GM18907 (cell line): ENCODE results near the gene SLC17A5.
"Not testable (repeated sequence)": the region's sequence is repeated elsewhere in the genome, so short reads cannot be mapped to it uniquely, and the experiment has no call there.

Experiments used
- ATAC-seq: cut with Tn5 transposase; IDR thresholded peaks from one replicate; pipeline ENCODE4 v1.9.1; 2021; ENCODE audit warnings: mild to moderate bottlenecking, moderate library complexity; ENCODE audit not compliant: unreplicated experiment

SLC17A5 gene

DNA sequence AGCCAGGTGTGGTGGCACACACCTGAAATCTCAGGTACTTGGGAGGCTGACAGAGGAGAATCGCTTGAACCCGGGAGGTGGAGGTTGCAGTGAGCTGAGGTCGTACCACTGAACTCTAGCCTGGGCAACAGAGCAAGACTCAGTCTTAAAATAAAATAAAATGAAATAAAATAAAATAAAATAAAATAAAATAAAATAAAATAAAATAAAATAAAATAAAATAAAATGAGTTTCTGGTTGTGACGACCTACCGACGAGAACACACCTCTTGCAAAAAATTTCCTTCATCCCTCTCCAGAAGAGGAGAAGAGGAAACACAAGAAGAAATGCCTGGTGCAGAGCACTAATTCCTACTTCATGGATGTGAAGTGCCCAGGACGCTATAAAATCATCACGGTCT, 35.7 kb downstream of the SLC17A5 start:
- ATAC-seq = not testable (repeated sequence)

DNA sequence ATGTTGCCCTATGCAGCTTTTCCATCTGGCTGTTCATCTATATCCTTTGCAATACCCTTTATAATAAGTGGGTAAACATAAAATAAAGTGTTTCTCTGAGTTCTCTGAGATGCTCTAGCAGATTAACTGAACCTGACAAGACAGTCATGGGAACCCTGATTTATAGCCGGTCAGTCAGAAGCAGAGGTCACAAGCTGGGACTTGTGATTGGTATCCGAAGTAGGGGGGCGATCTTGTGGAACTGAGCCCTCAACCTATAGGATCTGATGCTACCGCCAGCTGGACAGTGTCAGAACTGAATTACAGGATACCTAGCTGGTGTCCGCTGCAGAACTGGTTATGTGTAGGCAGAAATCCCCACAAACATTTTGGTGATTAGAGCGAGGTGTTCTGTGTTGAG, 39.0 kb downstream of the SLC17A5 start:
- no peak for ATAC-seq

DNA sequence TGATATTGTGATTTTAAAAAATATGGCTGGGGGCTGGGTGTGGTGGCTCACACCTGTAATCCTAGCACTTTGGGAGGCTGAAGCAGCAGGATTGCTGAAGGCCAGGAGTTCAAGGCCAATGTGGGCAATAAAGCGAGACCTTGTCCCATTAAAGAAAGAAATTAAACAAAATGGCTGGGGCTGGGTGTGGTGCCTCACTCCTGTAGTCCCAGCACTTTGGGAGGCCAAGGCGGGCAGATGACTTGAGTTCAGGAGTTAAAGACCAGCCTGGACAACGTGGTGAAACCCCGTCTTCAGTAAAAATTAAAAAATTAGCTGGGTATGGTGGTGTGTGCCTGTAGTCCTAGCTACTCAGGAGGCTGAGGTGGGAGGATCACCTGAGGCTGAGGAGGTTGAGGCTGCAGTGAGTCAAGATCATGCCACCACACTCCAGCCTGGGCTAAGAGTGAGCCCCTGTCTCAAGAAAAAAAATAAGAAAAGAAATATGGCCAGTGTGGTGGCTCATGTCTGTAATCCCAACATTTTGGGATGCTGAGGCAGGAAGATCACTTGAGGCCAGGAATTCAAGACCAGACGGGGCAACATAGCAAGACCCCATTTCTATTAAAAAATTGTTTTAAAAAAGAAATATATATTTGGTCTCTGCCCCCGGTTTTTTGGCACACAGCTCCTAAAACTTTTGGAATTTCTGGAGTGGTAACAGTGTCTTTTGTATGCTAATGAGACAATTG, 39.8 kb downstream of the SLC17A5 start:
- no peak for ATAC-seq

DNA sequence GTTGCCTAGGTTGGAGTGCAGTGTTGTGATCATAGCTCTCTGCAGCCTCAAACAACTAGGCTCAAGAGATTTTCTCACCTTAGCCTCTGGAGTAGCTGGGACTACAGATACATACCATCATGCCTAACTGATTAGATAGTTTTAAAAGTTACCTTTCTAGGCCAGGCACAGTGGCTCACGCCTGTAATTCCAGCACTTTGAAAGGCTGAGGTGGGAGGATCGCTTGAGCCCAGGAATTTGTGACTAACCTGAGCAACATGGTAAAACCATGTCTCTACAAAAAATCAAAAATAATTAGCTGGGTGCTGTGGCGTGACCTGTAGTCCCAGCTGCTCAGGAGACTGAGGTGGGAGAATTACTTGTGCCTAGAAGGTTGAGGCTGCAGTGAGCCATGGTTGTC, 41.2 kb downstream of the SLC17A5 start:
- no peak for ATAC-seq

DNA sequence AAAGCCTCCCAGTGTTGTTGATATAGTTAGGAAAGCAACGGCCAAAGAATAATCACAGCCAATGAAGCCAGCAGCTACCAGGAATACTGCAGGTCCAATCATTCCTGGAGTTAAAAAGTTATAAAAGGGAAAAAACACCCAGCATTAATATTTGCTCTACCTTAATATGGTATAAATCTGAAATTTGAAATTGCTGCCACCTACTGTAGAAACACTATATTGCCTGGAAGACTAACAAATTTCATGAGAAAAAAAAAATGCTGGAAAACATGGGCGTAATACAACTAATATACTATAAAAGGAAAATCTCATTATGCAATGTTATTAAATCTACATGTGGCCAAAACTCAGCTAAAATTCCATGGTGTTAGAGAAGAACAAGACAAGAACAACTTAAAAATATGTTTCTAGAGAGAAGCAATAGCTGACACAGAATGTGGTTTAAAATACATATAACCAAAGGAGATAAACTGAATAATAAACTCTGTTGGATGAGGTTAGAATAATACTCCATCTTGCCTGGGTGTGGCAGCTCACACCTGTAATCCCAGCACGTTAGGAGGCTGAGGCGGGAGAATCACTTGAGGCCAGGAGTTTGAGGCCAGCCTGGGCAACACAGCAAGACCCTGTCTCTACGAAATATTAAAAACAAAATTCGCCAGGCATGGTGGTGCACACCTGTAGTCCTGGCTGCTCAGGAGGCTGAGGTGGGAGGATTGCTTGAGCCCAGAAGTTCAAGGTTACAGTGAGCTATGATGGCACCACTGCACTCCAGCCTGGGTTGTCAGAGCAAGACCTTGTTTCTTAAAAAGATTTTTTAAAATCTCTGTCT, 43.1 kb downstream of the SLC17A5 start:
- peak; percentile 57 for ATAC-seq

GRCh38 chr6:73608761-73609160, 45.0 kb downstream of the SLC17A5 start:
- no peak for ATAC-seq

GRCh38 chr6:73606428-73606827, 47.4 kb downstream of the SLC17A5 start:
- ATAC-seq = no peak

GRCh38 chr6:73604461-73604860, 49.3 kb downstream of the SLC17A5 start:
- no peak for ATAC-seq

DNA sequence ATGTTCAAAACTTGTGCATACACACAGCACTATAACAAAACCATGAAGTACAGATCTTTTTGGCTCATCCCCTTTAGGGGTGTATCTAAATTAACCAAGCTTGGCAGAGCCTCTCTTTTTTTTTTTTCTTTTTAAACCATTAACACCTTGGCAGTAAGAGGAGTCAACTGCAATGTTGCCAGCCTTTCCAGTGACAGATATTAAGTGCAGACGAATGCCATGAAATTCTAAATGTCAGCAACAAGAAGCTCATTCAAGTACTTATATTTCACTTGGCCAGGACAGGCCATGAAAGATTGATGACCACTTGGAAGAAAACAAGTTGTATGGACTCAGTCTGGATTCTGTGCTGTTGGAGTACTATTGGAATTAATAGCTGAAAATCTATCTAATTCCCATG, 49.8 kb downstream of the SLC17A5 start:
- no peak for ATAC-seq

DNA sequence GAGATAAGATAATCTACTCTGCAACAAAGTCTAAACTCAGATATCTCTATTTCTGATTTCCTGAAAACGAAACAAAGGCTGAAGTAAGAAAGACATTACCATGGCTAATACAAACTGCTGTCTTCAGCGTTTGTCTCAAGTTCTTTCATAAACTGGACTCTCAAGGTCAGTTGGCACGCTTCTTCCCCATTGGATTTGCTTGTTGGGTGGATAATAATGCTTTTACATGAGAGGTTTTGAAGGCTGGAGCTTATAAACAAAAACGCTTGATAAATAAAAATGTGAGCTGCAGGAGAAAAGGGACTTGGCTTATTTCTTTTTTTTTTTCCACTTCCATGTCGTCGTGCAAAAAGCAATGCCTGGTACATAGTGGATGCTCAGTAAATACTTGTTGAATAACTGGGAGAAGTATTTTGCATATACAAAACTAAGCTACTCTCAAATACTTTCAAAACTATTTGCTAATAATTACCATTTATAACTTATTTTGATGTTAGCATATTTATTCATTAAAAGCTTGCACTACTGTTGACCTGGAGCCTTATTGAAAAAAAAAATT, 67.3 kb downstream of the SLC17A5 start:
- peak; percentile 5 for ATAC-seq

- peak; percentile 84 for ATAC-seq
These were observed 68.0 kb downstream of the SLC17A5 start for GRCh38 chr6:73585566-73586415.

DNA sequence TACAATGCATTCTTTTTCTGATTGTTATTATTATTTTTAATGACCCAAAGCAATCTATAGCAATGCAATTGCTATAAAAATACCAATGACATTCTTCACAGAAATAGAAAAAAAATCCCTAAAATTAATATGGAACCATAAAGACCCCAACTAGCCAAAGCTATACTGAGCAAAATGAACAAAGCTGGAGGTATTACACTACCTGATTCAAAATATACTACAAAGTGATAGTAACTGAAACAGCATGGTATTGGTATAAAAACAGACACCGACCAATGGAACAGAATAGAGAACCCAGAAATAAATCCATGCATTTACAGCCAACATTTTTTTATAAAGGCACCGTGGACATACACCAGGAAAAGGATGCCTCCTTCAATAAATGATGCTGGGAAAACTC, 72.5 kb downstream of the SLC17A5 start:
- no peak for ATAC-seq

DNA sequence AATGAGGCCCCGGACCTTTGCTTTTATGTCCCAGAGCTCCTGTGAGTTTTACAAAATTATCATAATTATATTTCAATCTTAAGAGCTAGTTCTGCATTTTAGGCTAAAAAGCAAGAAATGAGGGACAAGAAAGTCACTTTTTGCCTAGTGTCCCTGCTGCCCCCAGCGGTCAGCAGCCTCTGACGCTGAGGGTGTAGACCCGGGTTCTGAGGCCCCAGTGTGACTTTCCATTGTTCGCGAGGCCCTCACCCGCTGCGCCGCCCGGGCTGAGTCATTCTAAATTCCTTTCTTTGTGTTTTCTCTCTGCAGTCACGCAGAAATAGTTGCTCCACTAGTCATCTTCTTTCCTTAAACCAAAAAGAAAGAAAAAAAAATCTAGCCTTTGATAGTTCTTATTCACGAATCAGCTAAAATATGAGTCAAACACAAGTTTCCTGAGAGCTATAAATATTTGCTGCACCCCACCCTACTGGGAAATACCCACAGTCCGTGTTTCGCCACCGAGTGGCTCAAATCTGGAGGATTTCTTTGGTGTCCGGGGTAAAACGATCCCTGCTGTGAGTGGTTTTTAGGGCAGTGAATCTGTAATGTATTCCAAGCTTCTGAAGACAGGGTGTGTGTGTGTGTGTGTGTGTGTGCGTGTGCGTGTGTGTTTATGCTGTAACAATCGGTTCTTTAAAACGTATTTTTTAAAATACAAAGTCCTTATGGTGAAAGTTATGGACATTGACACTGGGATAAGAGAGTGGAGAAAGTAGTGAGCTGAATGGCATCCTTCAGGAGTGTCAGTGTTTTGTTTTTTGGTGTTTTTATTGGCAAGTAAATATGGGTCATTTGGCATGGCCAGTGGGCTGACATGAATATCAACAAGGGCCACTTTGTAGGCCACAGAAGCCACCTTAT, 73.3 kb downstream of the SLC17A5 start:
- peak; percentile 71 for ATAC-seq

DNA sequence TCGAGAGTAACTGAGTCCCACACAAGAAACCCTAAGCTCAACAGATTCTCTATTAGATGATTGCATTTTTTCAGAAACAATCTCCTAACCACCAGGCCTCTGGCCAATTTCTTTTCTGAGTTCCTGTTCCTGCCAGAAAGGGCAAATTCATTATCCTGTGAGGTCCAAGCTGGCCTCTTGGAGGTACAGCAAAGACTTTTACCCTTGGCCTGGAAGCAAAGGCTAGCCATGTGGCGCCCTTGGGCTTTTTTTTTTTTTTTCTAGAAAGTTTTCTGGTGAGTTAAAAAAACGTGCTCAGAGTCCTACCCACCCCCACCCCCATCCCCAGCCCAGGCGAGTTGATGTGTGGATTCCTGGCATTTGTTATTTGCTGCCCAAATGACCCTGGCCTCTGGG, 73.9 kb downstream of the SLC17A5 start:
- ATAC-seq = peak; percentile 27

GRCh38 chr6:73579389-73579788, 74.4 kb downstream of the SLC17A5 start:
- ATAC-seq = no peak

DNA sequence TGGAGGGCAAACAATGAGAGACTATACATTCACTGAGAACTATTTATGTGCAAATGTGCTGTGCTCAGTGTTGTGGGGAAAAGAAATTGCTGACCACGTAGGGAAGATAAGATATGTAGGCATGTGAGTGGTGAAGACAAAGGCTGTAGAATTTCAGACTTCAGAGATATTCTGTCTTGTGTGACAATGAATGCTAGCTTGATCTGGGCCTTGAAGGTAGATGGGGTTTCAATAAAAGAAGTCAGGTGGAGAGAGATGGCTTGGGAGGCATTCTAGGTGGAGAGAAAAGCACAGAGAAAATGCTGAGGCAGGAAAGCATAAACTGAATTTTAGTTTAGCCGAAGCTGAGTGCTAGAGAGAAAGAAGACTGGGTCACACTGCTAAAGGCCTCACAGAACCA, 76.1 kb downstream of the SLC17A5 start:
- ATAC-seq = no peak

DNA sequence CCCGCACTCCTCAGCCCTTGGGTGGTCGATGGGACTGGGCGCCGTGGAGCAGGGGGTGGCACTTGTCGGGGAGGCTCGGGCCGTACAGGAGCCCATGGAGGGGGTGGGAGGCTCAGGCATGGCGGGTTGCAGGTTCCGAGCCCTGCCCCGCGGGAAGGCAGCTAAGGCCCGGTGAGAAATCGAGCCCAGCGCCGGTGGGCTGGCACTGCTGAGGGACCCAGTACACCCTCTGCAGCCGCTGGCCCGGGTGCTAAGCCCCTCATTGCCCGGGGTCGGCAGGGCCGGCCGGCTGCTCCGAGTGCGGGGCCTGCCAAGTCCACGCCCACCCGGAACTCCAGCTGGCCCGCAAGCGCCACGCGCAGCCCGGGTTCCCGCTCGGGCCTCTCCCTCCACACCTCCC, 81.3 kb downstream of the SLC17A5 start:
- ATAC-seq = not testable (repeated sequence)

DNA sequence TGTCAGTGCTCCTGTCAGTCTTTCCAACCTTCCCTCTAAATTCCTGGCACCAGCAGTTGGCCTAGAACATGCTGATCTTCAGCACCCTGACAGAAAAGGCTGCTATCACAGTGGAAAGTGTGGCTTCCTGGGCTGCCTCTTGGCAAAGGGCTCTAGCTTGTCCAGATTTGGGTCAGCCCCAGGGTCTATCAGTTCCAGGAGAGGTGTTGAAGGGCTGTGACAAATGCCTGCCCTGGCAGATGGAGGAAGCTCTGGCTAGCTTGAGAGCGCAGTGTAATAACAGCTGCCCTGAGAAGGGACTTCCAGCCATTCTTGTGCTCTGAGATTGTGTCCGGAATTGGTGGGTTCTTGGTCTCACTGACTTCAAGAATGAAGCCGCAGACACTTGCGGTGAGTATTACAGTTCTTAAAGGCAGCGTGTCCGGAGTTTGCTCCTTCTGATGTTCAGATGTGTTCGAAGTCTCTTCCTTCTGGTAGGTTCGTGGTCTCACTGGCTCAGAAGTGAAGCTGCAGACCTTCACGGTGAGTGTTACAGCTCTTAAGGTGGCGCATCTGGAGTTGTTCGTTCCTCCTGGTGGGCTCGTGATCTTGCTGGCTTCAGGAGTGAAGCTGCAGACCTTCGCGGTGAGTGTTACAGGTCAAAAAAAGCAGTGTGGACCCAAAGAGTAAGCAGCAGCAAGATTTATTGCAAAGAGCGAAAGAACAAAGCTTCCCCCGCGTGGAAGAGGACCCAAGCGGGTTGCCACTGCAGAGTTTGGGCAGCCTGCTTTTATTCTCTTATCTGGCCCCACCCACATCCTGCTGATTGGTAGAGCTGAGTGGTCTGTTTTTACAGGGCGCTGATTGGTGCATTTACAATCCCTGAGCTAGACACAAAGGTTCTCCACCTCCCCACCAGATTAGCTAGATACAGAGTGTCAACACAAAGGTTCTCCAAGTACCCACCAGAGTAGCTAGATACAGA, 82.3 kb downstream of the SLC17A5 start:
- ATAC-seq = not testable (repeated sequence)

DNA sequence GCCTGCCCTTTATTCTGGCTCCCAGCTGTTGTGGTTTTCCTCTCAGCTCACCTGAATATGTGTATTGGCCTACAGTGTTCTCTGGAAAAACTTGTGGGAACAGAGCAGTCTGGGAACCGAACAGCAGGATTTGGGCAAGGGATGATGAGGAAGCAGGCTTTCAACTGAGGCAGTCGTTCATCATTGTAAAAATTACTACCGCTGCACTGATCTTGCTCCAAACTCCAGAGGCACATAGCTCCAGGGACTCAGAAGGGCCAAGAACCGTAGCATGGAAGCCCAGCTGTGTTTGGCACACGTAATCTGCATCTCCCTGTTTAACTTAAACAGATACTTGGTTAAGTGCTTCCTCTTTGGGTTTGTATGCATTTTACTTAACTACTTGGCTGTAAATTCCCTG, 84.7 kb downstream of the SLC17A5 start:
- ATAC-seq = no peak
